Colonic mucosa (tissue), 4 donors: ENCODE measurements around the gene WDR74. TPM values are rescaled to one million over a fixed set of nuclear protein-coding genes. Genes with fewer than 3 reads are reported as not detected.

Experiments
- DNase-seq: peaks from one replicate; pipeline ENCODE4 v3.0.0-alpha.2; 2020
- H3K27ac ChIP-seq: fragments of 200-600 bp; one replicate; pipeline ENCODE4 v1.8.0; 2021
- H3K27me3 ChIP-seq: fragments of 200-600 bp; one replicate; pipeline ENCODE4 v1.8.0; 2021
- H3K36me3 ChIP-seq: fragments of 200-600 bp; one replicate; pipeline ENCODE4 v1.8.0; 2021
- H3K4me1 ChIP-seq: fragments of 200-600 bp; one replicate; pipeline ENCODE4 v1.8.0; 2021; ENCODE audit warnings: mild to moderate bottlenecking
- H3K4me3 ChIP-seq: fragments of 200-600 bp; one replicate; pipeline ENCODE4 v1.8.0; 2021
- H3K9ac ChIP-seq, 2 donors: one replicate each; pipeline ENCODE4 v1.7.0; 2013; ENCODE audit warnings: control low read depth in 2 of 2, low read depth in 2 of 2, low read length in 2 of 2
- H3K9me3 ChIP-seq: fragments of 200-600 bp; one replicate; pipeline ENCODE4 v1.8.0; 2021
- intact Hi-C: fragments of 100-400 bp; cut with DNase I; formaldehyde crosslinking; loops from one replicate; pipeline ENCODE4 v1.14.1; 2022
- total RNA-seq, 2 donors: library from RNA; stranded (reverse); fragmentation: NEBNext Ultra II Directional in 1 of 2; extraction: Animal tissue kit (Norgen Biotek cat#: 25700) in 1 of 2; gene quantifications; one replicate each; pipeline ENCODE4 v1.2.1, GENCODE V29; 2021
- TF ChIP-seq, protein P1 (sequence below): fragments of 200-600 bp; IDR thresholded peaks from one replicate; pipeline ENCODE4 v1.8.0; 2022; ENCODE audit warnings: antibody characterized with exemption, mild to moderate bottlenecking
- donor health status: healthy.
- donor health status: DM: no; HTN: no; CAD: no.
- donor health status: DM: no; HTN: no; CAD: no.

Gene WDR74
- total RNA-seq, 2 donors from 2014 or later: 27.4 to 43.3 TPM

DNA sequence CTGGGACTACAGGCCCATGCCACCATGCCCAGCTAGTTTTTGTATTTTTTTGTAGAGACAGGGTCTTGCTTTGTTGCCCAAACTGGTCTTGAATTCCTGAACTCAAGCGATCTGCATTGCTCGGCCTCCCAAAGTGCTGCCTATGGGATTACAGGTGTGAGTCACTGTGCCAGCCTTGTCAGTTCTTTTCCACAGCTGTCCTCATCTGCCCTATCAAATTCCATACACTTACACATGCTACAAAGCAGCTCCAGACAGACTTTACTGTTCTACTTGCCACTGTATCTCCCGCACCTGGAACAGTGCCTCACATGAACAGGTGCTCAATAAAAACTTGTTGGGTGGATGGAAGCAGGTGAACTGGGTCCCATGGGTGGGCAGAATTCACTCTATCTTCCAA, 15.7 kb downstream of the WDR74 start:
- Histone ChIP-seq H3K4me3 (no peak overlapping the region), H3K4me1 (no peaks in the 10 kb centered on the region), H3K9ac (no peak overlapping the region), H3K27me3 (no peaks in the 10 kb centered on the region), H3K36me3 (peaks cover 23% of the 10 kb centered on the region), H3K27ac (no peak overlapping the region), H3K9me3 (no peaks in the 10 kb centered on the region)
- TF ChIP-seq, protein P1, sequence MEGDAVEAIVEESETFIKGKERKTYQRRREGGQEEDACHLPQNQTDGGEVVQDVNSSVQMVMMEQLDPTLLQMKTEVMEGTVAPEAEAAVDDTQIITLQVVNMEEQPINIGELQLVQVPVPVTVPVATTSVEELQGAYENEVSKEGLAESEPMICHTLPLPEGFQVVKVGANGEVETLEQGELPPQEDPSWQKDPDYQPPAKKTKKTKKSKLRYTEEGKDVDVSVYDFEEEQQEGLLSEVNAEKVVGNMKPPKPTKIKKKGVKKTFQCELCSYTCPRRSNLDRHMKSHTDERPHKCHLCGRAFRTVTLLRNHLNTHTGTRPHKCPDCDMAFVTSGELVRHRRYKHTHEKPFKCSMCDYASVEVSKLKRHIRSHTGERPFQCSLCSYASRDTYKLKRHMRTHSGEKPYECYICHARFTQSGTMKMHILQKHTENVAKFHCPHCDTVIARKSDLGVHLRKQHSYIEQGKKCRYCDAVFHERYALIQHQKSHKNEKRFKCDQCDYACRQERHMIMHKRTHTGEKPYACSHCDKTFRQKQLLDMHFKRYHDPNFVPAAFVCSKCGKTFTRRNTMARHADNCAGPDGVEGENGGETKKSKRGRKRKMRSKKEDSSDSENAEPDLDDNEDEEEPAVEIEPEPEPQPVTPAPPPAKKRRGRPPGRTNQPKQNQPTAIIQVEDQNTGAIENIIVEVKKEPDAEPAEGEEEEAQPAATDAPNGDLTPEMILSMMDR: no peak
- intact Hi-C loops: loop anchor here (5.0 kb wide), 1 partner anchor 111 kb away; no protein-coding TSS in a partner anchor
- DNase-seq: no peak

DNA sequence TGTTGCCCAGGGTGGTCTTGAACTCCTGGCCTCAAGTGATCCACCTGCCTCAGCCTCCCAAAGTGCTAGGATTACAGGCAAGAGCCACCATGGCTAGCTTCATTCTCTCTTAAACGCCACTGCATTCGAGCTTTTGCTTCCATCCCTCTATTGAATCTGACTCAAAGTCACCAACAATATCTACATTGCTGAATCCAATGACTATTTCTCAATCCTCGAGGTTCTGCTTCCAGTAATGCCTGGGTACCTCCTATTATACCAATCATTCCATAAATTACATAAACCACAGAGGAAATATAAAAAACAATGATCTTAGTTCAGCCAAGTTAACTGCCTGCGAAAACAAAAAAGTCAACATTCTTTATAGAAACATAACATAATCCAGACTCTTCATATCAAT, 22.3 kb downstream of the WDR74 start:
- no peaks in the 10 kb centered on the region for H3K27me3 ChIP-seq
- H3K9ac ChIP-seq: no peak overlapping the region
- intact Hi-C loops: no loop called here
- no peak overlapping the region for H3K27ac ChIP-seq
- TF ChIP-seq, protein P1: no peak
- DNase-seq: no peak
- H3K4me1 ChIP-seq: no peaks in the 10 kb centered on the region
- H3K36me3 ChIP-seq: peaks cover 5% of the 10 kb centered on the region
- H3K4me3 ChIP-seq: no peak overlapping the region
- no peaks in the 10 kb centered on the region for H3K9me3 ChIP-seq

DNA sequence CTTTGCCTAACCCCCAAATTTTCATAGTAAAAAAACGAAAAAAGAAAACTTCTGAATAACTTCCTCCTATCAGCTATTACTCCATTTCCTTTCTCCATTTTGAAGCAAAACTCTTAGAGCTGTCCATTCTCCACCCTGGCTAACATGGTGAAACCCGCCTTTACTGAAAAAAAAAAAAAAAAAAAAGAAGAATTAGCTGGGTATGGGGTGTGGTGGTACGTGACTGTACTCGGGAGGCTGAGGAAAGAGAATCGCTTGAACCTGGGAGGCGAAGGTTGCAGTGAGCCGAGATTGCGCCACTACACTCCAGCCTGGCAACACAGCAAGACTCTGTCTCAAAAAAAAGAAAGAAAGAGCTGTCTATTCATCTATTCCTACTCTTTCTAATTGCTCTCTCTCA, 22.8 kb downstream of the WDR74 start:
- H3K9me3 ChIP-seq: no peaks in the 10 kb centered on the region
- no peak overlapping the region for H3K9ac ChIP-seq
- H3K27me3 ChIP-seq: no peaks in the 10 kb centered on the region
- TF ChIP-seq, protein P1: no peak
- no peaks in the 10 kb centered on the region for H3K4me1 ChIP-seq
- intact Hi-C loops: no loop called here
- H3K36me3 ChIP-seq: peaks cover 5% of the 10 kb centered on the region
- H3K4me3 ChIP-seq: no peak overlapping the region
- H3K27ac ChIP-seq: no peak overlapping the region
- no peak for DNase-seq

DNA sequence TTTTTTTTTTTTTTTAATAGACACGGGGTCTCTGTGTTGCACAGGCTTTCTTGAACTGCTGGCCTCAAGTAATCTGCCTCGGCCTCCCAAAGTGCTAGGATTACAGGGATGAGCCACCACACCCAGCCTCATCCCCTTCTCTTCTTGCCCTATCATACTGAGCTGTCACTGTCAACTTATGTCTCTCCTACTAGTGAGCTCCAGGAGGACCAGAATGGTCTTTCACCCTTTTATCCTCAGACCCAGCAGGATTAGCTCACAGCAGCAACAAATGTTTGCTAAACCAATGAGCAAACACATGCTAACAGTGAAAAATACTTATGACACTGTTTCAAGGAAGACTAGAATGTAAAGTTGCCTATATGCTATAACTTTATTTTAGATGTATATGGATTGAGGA, 27.7 kb downstream of the WDR74 start:
- no peak for DNase-seq
- Histone ChIP-seq H3K9ac (no peak overlapping the region), H3K4me3 (no peak overlapping the region), H3K9me3 (no peaks in the 10 kb centered on the region), H3K36me3 (no peaks in the 10 kb centered on the region), H3K27ac (no peak overlapping the region), H3K4me1 (no peaks in the 10 kb centered on the region), H3K27me3 (no peaks in the 10 kb centered on the region)
- TF ChIP-seq, protein P1: no peak
- intact Hi-C loops: no loop called here

DNA sequence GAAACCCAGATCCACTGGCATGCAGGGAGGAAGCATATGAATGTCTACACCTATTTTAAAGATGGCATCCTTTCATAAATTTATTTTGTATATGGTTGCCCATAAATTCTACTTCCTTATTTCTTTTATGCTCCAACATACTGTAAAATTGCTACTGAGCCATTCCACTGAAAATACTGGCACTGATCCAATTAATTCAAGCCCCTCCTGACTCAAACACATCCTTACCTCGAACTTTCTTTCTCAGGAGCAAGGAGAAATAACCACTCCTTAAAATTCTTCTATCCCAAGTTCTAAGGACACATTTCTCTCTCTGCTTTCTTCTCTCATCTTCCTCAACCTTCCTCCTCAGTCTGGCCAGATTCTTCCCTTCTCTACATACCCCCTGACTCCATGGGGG, 28.6 kb downstream of the WDR74 start:
- DNase-seq: no peak
- Histone ChIP-seq H3K9ac (no peak overlapping the region), H3K27ac (no peak overlapping the region), H3K36me3 (no peaks in the 10 kb centered on the region), H3K4me3 (no peak overlapping the region), H3K4me1 (no peaks in the 10 kb centered on the region), H3K9me3 (no peaks in the 10 kb centered on the region), H3K27me3 (no peaks in the 10 kb centered on the region)
- intact Hi-C loops: no loop called here
- TF ChIP-seq, protein P1: no peak
